Measurements from ENCODE around the gene CDNF. TPM values are rescaled to one million over a fixed set of nuclear protein-coding genes. Genes with fewer than 3 reads are reported as not detected.

Gene CDNF
- polyA plus RNA-seq, 1 donor (not counting 4 experiments of a cell fraction or from before 2014, with no cell fraction given): 1.4 TPM

DNA sequence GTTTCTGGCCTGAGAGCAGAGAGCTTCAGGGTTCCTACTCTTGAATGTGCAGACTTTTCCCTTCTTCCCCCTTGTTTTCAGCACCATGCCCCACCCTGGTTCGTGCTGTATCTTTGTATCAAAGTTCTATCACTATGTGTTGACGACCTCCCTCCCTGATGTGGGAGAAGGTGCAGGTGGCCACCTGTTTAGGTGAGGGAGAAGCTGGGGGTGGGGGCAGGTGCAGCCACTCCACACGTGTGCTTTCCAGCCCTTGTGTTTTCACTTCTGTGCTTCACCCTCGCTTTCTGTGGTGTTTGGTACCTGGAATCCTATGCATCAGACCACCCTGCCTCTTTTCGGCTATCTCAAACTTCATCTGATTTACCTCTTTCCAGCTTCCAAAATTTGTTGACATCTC lies 21.2 kb upstream of the CDNF start:
- Histone ChIP-seq H3K27ac (ENCODE audit: control insufficient read depth, insufficient read depth, low read length) (no peak overlapping the region), H3K4me2 (ENCODE audit: control insufficient read depth, extremely low read depth, insufficient read depth, low read depth, low read length) (no peak overlapping the region), H3K36me3 (ENCODE audit: control insufficient read depth in 2 of 2, extremely low read depth in 1 of 2, insufficient read depth in 2 of 2, low read length in 2 of 2) (peaks cover 7 to 15% of the 10 kb centered on the region in 2 experiments), H3K4me1 (ENCODE audit: control insufficient read depth, extremely low read depth, insufficient read depth, low read length) (no peaks in the 10 kb centered on the region), H3K9me3 (ENCODE audit: control insufficient read depth, low read depth, low read length) (no peaks in the 10 kb centered on the region), H2AFZ (ENCODE audit: control insufficient read depth, low read length) (no peak overlapping the region), H3K79me2 (ENCODE audit: control insufficient read depth, insufficient read depth, low read length) (no peaks in the 10 kb centered on the region), H3K27me3 (ENCODE audit: control insufficient read depth, extremely low read depth, insufficient read depth, low read length) (no peaks in the 10 kb centered on the region), H3K9me1 (ENCODE audit: control insufficient read depth, extremely low read depth, insufficient read depth, low read length) (no peaks in the 10 kb centered on the region), H4K20me1 (ENCODE audit: control insufficient read depth, extremely low read depth, insufficient read depth, low read length) (no peaks in the 10 kb centered on the region), H3K9ac (ENCODE audit: control insufficient read depth, extremely low read depth, insufficient read depth, low read length) (no peak overlapping the region), H3K4me3 (ENCODE audit: control insufficient read depth in 2 of 3, extremely low read depth in 1 of 3, insufficient read depth in 2 of 3, low read depth in 1 of 3, low read length in 3 of 3) (no peak overlapping the region)
- FAIRE-seq (no peak), DNase-seq (ENCODE audit: low read depth, low spot score) (no peak)
- TF ChIP-seq EZH2 (IDR thresholded peaks at IDR 0.05; ENCODE audit: low read length): no peak
- TF ChIP-seq, protein P1, sequence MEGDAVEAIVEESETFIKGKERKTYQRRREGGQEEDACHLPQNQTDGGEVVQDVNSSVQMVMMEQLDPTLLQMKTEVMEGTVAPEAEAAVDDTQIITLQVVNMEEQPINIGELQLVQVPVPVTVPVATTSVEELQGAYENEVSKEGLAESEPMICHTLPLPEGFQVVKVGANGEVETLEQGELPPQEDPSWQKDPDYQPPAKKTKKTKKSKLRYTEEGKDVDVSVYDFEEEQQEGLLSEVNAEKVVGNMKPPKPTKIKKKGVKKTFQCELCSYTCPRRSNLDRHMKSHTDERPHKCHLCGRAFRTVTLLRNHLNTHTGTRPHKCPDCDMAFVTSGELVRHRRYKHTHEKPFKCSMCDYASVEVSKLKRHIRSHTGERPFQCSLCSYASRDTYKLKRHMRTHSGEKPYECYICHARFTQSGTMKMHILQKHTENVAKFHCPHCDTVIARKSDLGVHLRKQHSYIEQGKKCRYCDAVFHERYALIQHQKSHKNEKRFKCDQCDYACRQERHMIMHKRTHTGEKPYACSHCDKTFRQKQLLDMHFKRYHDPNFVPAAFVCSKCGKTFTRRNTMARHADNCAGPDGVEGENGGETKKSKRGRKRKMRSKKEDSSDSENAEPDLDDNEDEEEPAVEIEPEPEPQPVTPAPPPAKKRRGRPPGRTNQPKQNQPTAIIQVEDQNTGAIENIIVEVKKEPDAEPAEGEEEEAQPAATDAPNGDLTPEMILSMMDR (optimal IDR thresholded peaks at IDR 0.05 in 1 of 3, IDR thresholded peaks at IDR 0.05 in 1 of 3, conservative IDR thresholded peaks at IDR 0.05 in 1 of 3; ENCODE audit: extremely low read depth in 1 of 3, insufficient read depth in 2 of 3, low read length in 3 of 3): no peak
- dilution Hi-C loops (cut with MboI; ENCODE audit: extremely low pct_ligation_motif_present, low sequenced_read_pairs): no loop called here

DNA sequence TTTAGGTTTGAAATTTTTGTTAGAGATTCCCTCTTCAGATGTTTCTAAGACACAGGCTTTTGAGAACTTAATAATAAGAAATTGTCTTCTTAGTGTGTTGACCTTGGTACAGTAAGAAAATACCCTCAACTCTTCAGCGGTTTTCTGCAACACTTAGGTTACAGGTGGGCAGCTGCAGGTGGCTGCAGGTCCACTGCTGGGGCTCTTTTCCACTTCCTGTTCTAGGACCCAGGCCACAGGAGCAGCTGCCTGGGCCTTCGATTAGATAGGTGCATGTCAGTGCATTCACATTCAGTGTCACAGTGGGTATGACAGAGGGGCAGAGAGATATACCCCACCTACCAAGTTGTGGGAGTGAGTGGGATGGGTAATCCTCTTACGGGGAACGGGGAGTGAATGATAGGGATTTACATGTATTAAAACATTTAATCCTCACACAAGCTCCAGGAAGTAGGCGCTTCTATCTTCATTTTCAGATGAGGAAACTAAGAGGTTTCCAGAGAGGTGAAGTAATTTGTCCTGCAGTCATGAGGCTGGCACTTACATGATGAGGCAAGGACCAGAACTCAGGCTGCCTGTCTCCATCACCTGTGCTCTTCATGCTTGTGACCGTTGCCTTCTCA lies 20.6 kb upstream of the CDNF start:
- H3K9me3 ChIP-seq (ENCODE audit: control insufficient read depth, low read depth, low read length): no peaks in the 10 kb centered on the region
- no peaks in the 10 kb centered on the region for H3K79me2 ChIP-seq (ENCODE audit: control insufficient read depth, insufficient read depth, low read length)
- H3K9ac ChIP-seq (ENCODE audit: control insufficient read depth, extremely low read depth, insufficient read depth, low read length): no peak overlapping the region
- DNase-seq (ENCODE audit: low read depth, low spot score) (no peak), FAIRE-seq (no peak)
- dilution Hi-C loops (cut with MboI; ENCODE audit: extremely low pct_ligation_motif_present, low sequenced_read_pairs): no loop called here
- no peak for TF ChIP-seq EZH2 (IDR thresholded peaks at IDR 0.05; ENCODE audit: low read length)
- TF ChIP-seq, protein P1 (optimal IDR thresholded peaks at IDR 0.05 in 1 of 3, IDR thresholded peaks at IDR 0.05 in 1 of 3, conservative IDR thresholded peaks at IDR 0.05 in 1 of 3; ENCODE audit: extremely low read depth in 1 of 3, insufficient read depth in 2 of 3, low read length in 3 of 3): no peak
- H3K4me2 ChIP-seq (ENCODE audit: control insufficient read depth, extremely low read depth, insufficient read depth, low read depth, low read length): no peak overlapping the region
- no peaks in the 10 kb centered on the region for H3K9me1 ChIP-seq (ENCODE audit: control insufficient read depth, extremely low read depth, insufficient read depth, low read length)
- H3K4me3 ChIP-seq (ENCODE audit: control insufficient read depth in 2 of 3, extremely low read depth in 1 of 3, insufficient read depth in 2 of 3, low read depth in 1 of 3, low read length in 3 of 3): no peak overlapping the region
- H3K27me3 ChIP-seq (ENCODE audit: control insufficient read depth, extremely low read depth, insufficient read depth, low read length): no peaks in the 10 kb centered on the region
- no peaks in the 10 kb centered on the region for H4K20me1 ChIP-seq (ENCODE audit: control insufficient read depth, extremely low read depth, insufficient read depth, low read length)
- no peaks in the 10 kb centered on the region for H3K4me1 ChIP-seq (ENCODE audit: control insufficient read depth, extremely low read depth, insufficient read depth, low read length)
- peaks cover 7 to 15% of the 10 kb centered on the region in 2 experiments for H3K36me3 ChIP-seq (ENCODE audit: control insufficient read depth in 2 of 2, extremely low read depth in 1 of 2, insufficient read depth in 2 of 2, low read length in 2 of 2)
- H3K27ac ChIP-seq (ENCODE audit: control insufficient read depth, insufficient read depth, low read length): no peak overlapping the region
- no peak overlapping the region for H2AFZ ChIP-seq (ENCODE audit: control insufficient read depth, low read length)
